ENCODE measurements around the gene OSBPL10.
"Not testable (repeated sequence)": the region's sequence is repeated elsewhere in the genome, so short reads cannot be mapped to it uniquely, and the experiment has no call there.

OSBPL10 gene

GRCh38 chr3:31890742-31891469 is 90.2 kb downstream of the OSBPL10 start:
- no peak for DNase-seq (ENCODE audit: low read depth in 2 of 2)

- DNase-seq (ENCODE audit: low read depth in 2 of 2), result no peak
These were observed 91.1 kb downstream of the OSBPL10 start for GRCh38 chr3:31890007-31890406.

- DNase-seq (ENCODE audit: low read depth in 2 of 2), result no peak
These were observed 95.8 kb downstream of the OSBPL10 start for GRCh38 chr3:31885235-31885634.

GRCh38 chr3:31884251-31884650 is 96.8 kb downstream of the OSBPL10 start:
- no peak for DNase-seq (ENCODE audit: low read depth in 2 of 2)

DNA sequence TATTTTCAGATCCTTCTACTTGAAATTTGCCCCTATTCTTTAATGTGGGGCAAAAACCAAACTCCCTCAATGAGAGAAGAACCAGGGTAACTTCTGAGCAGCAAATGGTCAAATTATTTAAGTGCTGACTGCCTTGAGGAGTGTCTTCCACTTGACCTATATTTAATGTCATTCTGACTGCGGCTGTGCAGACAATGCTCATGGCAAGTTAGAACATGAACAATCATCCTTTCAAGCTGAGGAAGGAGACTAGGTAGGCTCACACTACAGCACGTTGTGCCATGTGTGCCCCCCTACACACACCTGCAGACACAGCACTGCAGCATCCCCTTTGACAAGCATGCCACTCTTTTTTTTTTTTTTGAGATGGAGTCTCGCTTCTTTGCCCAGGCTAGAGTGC is 98.2 kb downstream of the OSBPL10 start:
- no peak for DNase-seq (ENCODE audit: low read depth in 2 of 2)

DNA sequence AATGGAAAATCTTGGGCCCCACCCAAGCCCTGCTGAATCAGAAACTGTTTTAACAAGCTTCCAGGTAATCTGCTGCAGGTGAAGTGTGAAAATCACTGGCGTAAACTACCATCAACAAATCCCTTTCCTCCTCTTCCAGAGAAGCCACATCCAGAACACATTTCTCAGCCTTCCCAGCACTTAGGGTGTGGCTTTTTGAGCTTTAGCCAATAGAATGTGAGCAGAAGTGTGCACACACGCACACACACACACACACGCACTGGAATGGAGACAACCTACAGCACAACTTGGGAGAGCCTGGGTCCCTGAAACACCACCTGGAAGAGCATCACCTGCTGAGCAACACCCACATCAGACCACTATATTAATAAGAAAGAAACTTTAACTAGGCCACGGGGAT is 98.6 kb downstream of the OSBPL10 start:
- DNase-seq (ENCODE audit: low read depth in 2 of 2), result no peak

DNA sequence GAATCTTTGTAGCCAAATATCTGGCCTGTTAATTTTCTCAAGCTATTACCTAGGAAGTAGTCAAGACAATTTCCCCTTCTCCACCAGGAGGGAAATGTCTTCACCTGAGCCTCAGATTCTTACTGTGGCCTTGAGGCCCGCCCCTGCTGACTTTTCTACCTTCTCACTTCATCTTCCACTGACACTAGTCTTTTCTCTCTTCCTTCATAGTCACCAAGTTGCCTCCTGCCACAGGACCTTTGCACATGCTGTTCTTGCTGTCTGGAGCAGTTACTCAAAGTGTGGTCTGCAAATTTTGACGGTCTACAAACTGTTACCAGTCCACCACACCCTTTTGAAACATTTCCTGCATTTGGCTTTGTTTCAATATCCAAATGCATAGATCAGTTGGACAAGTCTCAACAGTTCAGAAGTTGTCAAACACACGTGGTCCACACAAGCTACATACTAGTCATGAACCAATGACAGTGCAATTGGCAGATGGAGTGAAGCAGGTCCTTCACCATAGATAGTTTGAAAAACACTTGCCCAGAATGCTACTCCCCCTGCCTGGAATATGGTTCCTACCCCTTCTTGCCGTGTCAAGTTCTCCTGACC is 100.5 kb downstream of the OSBPL10 start:
- no peak for DNase-seq (ENCODE audit: low read depth in 2 of 2)

DNA sequence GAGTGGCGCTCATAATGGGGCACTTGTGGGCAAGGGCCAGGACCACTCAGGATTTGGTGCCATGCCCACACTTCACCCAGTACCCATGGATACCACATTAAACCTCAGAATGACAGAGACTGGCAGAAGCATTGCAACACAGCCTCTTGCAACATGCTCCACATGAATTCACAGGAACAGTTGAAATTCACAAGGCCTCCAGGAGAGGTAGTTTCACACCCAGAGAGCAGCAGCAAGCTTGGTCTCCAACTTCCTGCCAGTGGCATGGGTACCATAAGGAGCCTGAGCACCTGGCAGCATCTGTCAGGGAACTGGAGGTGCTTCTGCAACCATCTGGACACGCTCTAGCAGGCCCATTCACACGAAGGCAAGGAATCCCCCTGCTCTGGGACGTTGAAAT is 101.0 kb downstream of the OSBPL10 start:
- no peak for DNase-seq (ENCODE audit: low read depth in 2 of 2)

DNA sequence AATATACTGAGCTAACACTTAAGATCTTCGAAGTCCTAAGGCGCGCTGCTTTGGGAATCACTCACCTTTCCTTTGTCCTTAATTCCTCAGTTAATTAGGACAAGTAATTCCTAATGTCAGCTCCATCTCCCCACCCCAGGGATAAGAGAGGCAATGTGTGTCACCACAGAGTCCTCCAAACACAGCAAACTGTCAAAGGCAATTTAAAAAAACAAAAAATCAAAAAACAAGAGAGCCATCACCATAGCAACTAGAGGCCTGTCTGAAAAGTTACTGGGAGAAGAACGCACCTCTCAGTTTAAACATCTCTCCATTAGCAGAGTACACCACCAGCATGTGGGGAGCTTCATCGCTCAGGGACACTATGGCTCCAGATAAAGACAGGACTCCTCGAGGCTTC is 101.7 kb downstream of the OSBPL10 start:
- DNase-seq (ENCODE audit: low read depth in 2 of 2), result no peak

DNA sequence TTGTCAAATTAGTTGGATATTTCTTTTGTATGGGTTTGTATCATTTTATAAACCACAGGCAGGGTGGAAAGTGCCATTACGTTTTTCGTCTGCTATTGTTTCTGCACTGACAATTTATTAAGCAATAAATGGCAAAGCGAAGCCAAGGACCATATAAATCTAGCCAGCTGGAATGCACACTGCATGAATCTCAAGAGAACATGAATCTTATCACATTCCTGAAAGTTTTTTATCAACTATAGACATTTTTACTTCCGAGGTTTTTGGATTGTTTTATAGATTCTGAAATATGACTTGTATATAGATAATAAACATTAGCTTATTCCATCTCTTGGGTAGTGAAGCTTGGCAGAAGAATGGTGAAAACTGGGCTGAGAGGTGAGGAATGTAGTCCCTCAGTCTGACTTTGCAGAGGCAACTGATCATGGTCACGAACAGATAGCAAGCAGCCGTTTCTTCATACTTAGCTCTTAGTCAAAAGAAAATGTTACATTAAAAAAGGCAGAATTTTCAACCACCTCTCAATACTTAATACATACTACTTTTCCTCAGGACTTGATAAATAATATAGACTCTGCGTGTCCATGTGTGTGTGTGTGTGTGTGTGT is 102.7 kb downstream of the OSBPL10 start:
- DNase-seq (ENCODE audit: low read depth in 2 of 2), result no peak

GRCh38 chr3:31876331-31876730 is 104.7 kb downstream of the OSBPL10 start:
- no peak for DNase-seq (ENCODE audit: low read depth in 2 of 2)

DNA sequence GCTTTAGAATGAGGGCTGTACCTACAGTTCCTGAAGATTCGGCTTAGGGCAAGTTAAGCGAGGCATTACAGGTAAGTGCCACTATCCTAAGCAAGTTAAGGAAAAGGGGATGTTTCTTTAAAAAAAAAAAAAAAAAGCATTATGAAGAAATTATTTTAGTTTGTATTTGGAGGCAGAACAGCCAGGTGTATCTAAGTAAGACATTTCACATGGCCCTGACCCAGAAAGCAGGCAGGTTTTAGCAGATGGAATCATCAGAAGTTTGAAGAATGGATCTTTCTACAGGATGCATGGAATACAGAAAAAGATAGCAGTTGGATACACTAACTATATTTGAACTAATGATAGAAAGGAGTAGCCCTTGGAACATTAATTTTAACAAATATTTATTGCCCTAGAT is 105.6 kb downstream of the OSBPL10 start:
- DNase-seq (ENCODE audit: low read depth in 2 of 2), result no peak

- DNase-seq (ENCODE audit: low read depth in 2 of 2), result no peak
These were observed 107.7 kb downstream of the OSBPL10 start for GRCh38 chr3:31873254-31873820.

DNA sequence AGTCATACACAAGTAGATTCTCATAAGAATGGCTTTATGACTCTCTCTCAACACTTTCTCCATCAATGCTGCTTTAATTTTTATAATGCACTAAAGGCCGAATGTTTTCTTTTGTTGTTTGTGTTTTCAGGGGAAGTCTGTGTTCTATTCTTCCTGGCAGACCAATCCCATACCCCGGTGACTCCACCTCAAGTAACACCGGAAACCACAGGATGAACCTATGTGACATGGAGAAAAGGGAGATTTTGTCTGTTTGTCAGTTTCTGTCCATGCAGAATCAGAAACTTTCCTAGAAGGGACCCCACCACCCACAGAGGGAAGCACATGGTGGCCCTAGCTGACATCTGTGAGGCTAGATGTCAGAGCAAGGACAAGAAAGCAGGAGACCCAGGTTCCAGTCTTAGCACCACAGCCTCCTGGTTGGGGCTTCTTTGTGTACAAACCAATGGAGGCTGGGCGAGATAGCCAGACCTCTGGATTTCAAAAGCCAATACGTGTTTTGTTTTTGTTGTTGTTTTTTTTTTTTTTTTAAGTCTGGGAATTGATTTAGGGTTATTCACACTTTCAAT is 109.0 kb downstream of the OSBPL10 start:
- DNase-seq (ENCODE audit: low read depth in 2 of 2), result no peak

DNA sequence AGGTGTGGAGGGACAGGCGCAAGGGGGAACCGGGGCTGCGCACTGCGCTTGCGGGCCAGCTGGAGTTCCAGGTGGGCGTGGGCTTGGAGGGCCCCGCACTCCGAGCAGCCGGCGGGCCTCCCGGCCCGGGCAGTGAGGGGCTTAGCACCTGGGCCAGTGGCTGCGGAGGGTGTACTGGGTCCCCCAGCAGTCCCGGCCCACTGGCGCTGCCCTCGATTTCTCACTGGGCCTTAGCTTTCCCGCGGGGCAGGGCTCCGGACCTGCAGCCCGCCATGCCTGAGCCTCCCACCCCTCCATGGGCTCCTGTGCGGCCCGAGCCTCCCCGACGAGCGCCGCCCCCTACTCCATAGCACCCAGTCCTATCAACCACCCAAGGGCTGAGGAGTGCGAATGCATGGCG is 111.0 kb downstream of the OSBPL10 start:
- DNase-seq (ENCODE audit: low read depth in 2 of 2), result not testable (repeated sequence)

GRCh38 chr3:31868236-31868635 is 112.8 kb downstream of the OSBPL10 start:
- DNase-seq (ENCODE audit: low read depth in 2 of 2), result no peak

DNA sequence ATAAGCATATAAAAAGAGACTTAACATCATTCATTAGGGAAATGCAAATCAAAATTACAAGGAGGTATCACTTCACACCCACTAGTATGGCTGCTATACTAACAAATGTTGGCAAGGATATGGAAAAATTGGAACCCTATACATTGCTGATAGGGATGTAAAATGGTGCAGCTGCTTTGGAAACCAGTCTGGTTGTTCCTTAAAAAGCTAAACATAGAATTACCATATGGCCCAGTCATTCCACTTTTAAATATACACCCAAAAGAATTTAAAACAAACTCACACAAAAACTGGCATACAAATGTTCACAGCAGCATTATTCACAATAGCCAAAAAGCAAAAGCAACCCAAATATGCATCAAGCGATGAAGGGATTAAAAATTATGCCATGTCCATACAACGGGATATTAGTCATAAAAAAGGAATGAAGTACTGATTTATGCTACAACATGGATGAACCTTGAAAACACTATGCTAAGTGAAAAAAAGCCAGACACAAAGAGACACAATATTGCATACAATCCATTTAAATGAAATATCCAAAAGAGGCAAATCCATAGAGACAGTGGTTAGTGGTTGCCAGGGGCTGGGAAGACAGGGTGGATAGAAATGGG is 118.3 kb downstream of the OSBPL10 start:
- no peak for DNase-seq (ENCODE audit: low read depth in 2 of 2)

GRCh38 chr3:31861826-31862225 is 119.2 kb downstream of the OSBPL10 start:
- DNase-seq (ENCODE audit: low read depth in 2 of 2), result no peak

- DNase-seq (ENCODE audit: low read depth in 2 of 2), result not testable (repeated sequence)
These were observed 120.4 kb downstream of the OSBPL10 start for GRCh38 chr3:31860642-31861041.

DNA sequence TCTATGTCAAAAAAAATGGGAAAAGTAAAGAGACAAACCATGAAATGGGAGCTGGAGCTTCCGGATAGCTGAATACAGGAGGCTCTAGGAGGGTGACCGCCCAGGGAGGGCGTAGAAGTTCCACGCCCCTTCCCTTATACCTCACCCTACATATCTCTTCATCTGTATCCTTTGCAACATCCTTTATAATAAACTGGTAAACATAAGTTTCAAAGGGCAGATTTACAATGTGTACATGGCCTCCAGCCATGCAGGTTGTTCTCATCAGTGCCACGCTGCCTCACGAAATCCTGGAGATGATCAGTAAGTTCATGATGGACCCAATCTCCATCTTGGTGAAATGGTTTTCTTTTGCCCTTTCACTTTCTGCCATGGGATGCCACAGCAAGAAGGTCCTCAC is 121.8 kb downstream of the OSBPL10 start:
- DNase-seq (ENCODE audit: low read depth in 2 of 2), result no peak

GRCh38 chr3:31858439-31858838 is 122.6 kb downstream of the OSBPL10 start:
- no peak for DNase-seq (ENCODE audit: low read depth in 2 of 2)

- DNase-seq (ENCODE audit: low read depth in 2 of 2), result no peak
These were observed 127.5 kb downstream of the OSBPL10 start for GRCh38 chr3:31853580-31853979.
